IMR-90 (cell line): ENCODE data around the gene C14orf119. TPM values are rescaled to one million over a fixed set of nuclear protein-coding genes. Genes with fewer than 3 reads are reported as not detected.

Source experiments
- ATAC-seq: fragments of 200-7000 bp; cut with Tn5 transposase; 2 replicates; pipeline ENCODE4 v1.9.1; 2020; ENCODE audit warnings: low read depth, mild to moderate bottlenecking, moderate library complexity
- BruUV-seq: library from RNA; stranded (reverse); fragments of 400-500 nt; replicated peaks from 2 replicates; lab custom pipeline; 2021; lab: Mats Ljungman, UMichigan
- CTCF ChIA-PET: fragments of 300-600 bp; formaldehyde crosslinking; extraction: SDS; loops from one replicate; lab custom pipeline; 2021; ENCODE audit warnings: antibody characterized with exemption; lab: Yijun Ruan, JAX
- POLR2A ChIA-PET: fragments of 300-600 bp; sonication (Branson Sonifier 250); formaldehyde crosslinking; loops from one replicate; lab custom pipeline; 2022; ENCODE audit warnings: antibody characterized with exemption; ENCODE audit not compliant: unreplicated experiment; lab: Charles Lee
- DNase-seq: peaks from one replicate; pipeline ENCODE4 v3.0.0; 2013
- H2AFZ ChIP-seq: replicated peaks from 2 replicates; pipeline ENCODE3; 2013; ENCODE audit warnings: low read length, mild to moderate bottlenecking; ENCODE audit not compliant: poor library complexity
- H2AK5ac ChIP-seq: 2 replicates; pipeline ENCODE4 v1.6.1; 2013; ENCODE audit warnings: low read depth, low read length, inconsistent platforms
- H2AK9ac ChIP-seq: replicated peaks from 2 replicates; pipeline ENCODE3; 2013; ENCODE audit warnings: mild to moderate bottlenecking, low read depth, low read length, moderate library complexity; ENCODE audit not compliant: poor library complexity
- H2BK120ac ChIP-seq: 2 replicates; pipeline ENCODE4 v1.6.1; 2013; ENCODE audit warnings: low read depth, low read length, inconsistent platforms
- H2BK15ac ChIP-seq: 3 replicates; pipeline ENCODE4 v1.6.1; 2013; ENCODE audit warnings: low read depth, low read length, inconsistent platforms
- H2BK20ac ChIP-seq: 2 replicates; pipeline ENCODE4 v1.6.1; 2013; ENCODE audit warnings: low read depth, mild to moderate bottlenecking, inconsistent platforms, low read length, moderate library complexity
- H2BK5ac ChIP-seq: 2 replicates; pipeline ENCODE4 v1.6.1; 2013; ENCODE audit warnings: mild to moderate bottlenecking, low read depth, low read length, inconsistent platforms; ENCODE audit not compliant: poor library complexity, severe bottlenecking
- H3K14ac ChIP-seq: replicated peaks from 2 replicates; pipeline ENCODE4 v1.6.1; 2013; ENCODE audit warnings: low read depth, low read length, inconsistent platforms
- H3K18ac ChIP-seq: 2 replicates; pipeline ENCODE4 v1.6.1; 2013; ENCODE audit warnings: low read depth, low read length, control low read depth
- H3K23ac ChIP-seq: 2 replicates; pipeline ENCODE4 v1.6.1; 2013; ENCODE audit warnings: low read depth, low read length, inconsistent platforms
- H3K27ac ChIP-seq: 2 replicates; pipeline ENCODE4 v1.5.1; 2013; ENCODE audit warnings: mild to moderate bottlenecking, control low read depth, low read length; ENCODE audit not compliant: insufficient read depth
- H3K27me3 ChIP-seq: 2 replicates; pipeline ENCODE4 v1.6.1; 2013; ENCODE audit warnings: low read length; ENCODE audit not compliant: control insufficient read depth, insufficient read depth
- H3K36me3 ChIP-seq: 2 replicates; pipeline ENCODE4 v1.6.1; 2013; ENCODE audit warnings: low read length, mixed read lengths; ENCODE audit not compliant: control insufficient read depth, insufficient read depth
- H3K4ac ChIP-seq: 2 replicates; pipeline ENCODE4 v1.6.1; 2013; ENCODE audit warnings: low read depth, low read length, inconsistent platforms
- H3K4me1 ChIP-seq: 2 replicates; pipeline ENCODE4 v1.6.1; 2013; ENCODE audit warnings: low read length, mixed read lengths; ENCODE audit not compliant: control insufficient read depth, insufficient read depth
- H3K4me2 ChIP-seq: 2 replicates; pipeline ENCODE4 v1.6.1; 2013; ENCODE audit warnings: low read depth, mild to moderate bottlenecking, control low read depth, low read length, moderate library complexity
- H3K4me3 ChIP-seq: 2 replicates; pipeline ENCODE4 v1.5.1; 2013; ENCODE audit warnings: low read depth, mild to moderate bottlenecking, control low read depth, low read length, moderate library complexity; ENCODE audit not compliant: insufficient read depth
- H3K56ac ChIP-seq: 2 replicates; pipeline ENCODE4 v1.6.1; 2013; ENCODE audit warnings: low read length, inconsistent platforms; ENCODE audit not compliant: insufficient read depth; ENCODE audit errors: extremely low read depth
- H3K79me1 ChIP-seq, 2 experiments: 2 replicates each; pipeline ENCODE4 v1.6.1; 2013; ENCODE audit warnings: low read length in 2 of 2, inconsistent platforms in 1 of 2, low read depth in 1 of 2
- H3K9ac ChIP-seq: 2 replicates; pipeline ENCODE4 v1.6.1; 2013; ENCODE audit warnings: low read depth, low read length, control low read depth
- H3K9me1 ChIP-seq: 2 replicates; pipeline ENCODE4 v1.6.1; 2013; ENCODE audit warnings: low read length, inconsistent platforms; ENCODE audit not compliant: insufficient read depth
- H3K9me3 ChIP-seq: 2 replicates; pipeline ENCODE4 v1.6.1; 2013; ENCODE audit warnings: low read length; ENCODE audit not compliant: control insufficient read depth, insufficient read depth
- H4K20me1 ChIP-seq: 2 replicates; pipeline ENCODE4 v1.6.1; 2013; ENCODE audit warnings: low read length, inconsistent platforms; ENCODE audit not compliant: insufficient read depth
- H4K5ac ChIP-seq: 2 replicates; pipeline ENCODE4 v1.6.1; 2013; ENCODE audit warnings: mild to moderate bottlenecking, low read depth, low read length, control low read depth
- H4K8ac ChIP-seq, 2 experiments: 2 replicates each; pipeline ENCODE4 v1.6.1; 2013; ENCODE audit warnings: low read depth in 2 of 2, low read length in 2 of 2, control low read depth in 1 of 2, inconsistent platforms in 1 of 2
- H4K91ac ChIP-seq: 2 replicates; pipeline ENCODE4 v1.6.1; 2013; ENCODE audit warnings: low read depth, low read length, inconsistent platforms; ENCODE audit not compliant: insufficient read depth
- BHLHE40 ChIP-seq: fragments of 150-350 bp; IDR thresholded peaks from 2 replicates; pipeline ENCODE4 v1.6.1; 2016; ENCODE audit warnings: mild to moderate bottlenecking, low read depth, low read length
- CEBPB ChIP-seq: IDR thresholded peaks from 2 replicates; pipeline ENCODE4 v1.6.1; 2012; ENCODE audit warnings: low read depth, low read length, improper control_type of control experiment
- CHD1 ChIP-seq: IDR thresholded peaks from 2 replicates; pipeline ENCODE4 v1.6.1; 2012; ENCODE audit warnings: low read depth, low read length, improper control_type of control experiment
- ELK1 ChIP-seq: fragments of 150-350 bp; IDR thresholded peaks from 2 replicates; pipeline ENCODE4 v1.6.1; 2016; ENCODE audit warnings: low read depth, mild to moderate bottlenecking, low read length, moderate library complexity, borderline replicate concordance
- FOS ChIP-seq: fragments of 150-350 bp; IDR thresholded peaks from 2 replicates; pipeline ENCODE4 v1.6.1; 2016; ENCODE audit warnings: low read depth, low read length
- MAFK ChIP-seq: IDR thresholded peaks from 2 replicates; pipeline ENCODE4 v1.6.1; 2012; ENCODE audit warnings: low read depth, low read length, improper control_type of control experiment
- MAZ ChIP-seq: IDR thresholded peaks from 2 replicates; pipeline ENCODE4 v1.6.1; 2012; ENCODE audit warnings: low read depth, mild to moderate bottlenecking, low read length, improper control_type of control experiment, moderate library complexity, borderline replicate concordance
- MXI1 ChIP-seq: IDR thresholded peaks from 2 replicates; pipeline ENCODE4 v1.6.1; 2012; ENCODE audit warnings: low read depth, mild to moderate bottlenecking, low read length, moderate library complexity, borderline replicate concordance
- NFE2L2 ChIP-seq: fragments of 150-350 bp; IDR thresholded peaks from 2 replicates; pipeline ENCODE4 v1.6.1; 2016; ENCODE audit warnings: low read depth, mild to moderate bottlenecking, low read length
- POLR2A ChIP-seq: IDR thresholded peaks from 2 replicates; pipeline ENCODE4 v1.6.1; 2012; ENCODE audit warnings: mild to moderate bottlenecking, low read depth, low read length
- RAD21 ChIP-seq: IDR thresholded peaks from 2 replicates; pipeline ENCODE4 v1.6.1; 2012; ENCODE audit warnings: low read length, improper control_type of control experiment
- RCOR1 ChIP-seq: IDR thresholded peaks from 2 replicates; pipeline ENCODE4 v1.6.1; 2012; ENCODE audit warnings: mild to moderate bottlenecking, low read length, improper control_type of control experiment; ENCODE audit not compliant: insufficient replicate concordance
- RFX5 ChIP-seq: IDR thresholded peaks from 2 replicates; pipeline ENCODE4 v1.8.0; 2012; ENCODE audit warnings: low read depth, mild to moderate bottlenecking, low read length, moderate library complexity
- SMC3 ChIP-seq: fragments of 150-350 bp; IDR thresholded peaks from 2 replicates; pipeline ENCODE4 v1.6.1; 2016; ENCODE audit warnings: low read depth, mild to moderate bottlenecking, antibody characterized with exemption, low read length, moderate library complexity
- USF2 ChIP-seq: fragments of 150-350 bp; IDR thresholded peaks from 2 replicates; pipeline ENCODE4 v1.6.1; 2017; ENCODE audit warnings: mild to moderate bottlenecking, antibody characterized with exemption, low read length, low read depth
- WGBS, 2 experiments: methylation state at CpG; one replicate each; pipeline versions ENCODE4 v1.1.5 to v1.1.7; 2013; ENCODE audit warnings: missing lambda C conversion rate in 2 of 2; ENCODE audit not compliant: insufficient read length in 1 of 2; ENCODE audit errors: extremely low coverage in 2 of 2; 5-methylcytosine and 5-hydroxymethylcytosine counted together
- dilution Hi-C: fragments of 300-500 bp; cut with HindIII; formaldehyde crosslinking; loops from one replicate; pipeline ENCODE4 v1.14.3; 2018; ENCODE audit warnings: low sequenced_read_pairs; ENCODE audit not compliant: unreplicated experiment
- in situ Hi-C: fragments of 300-500 bp; cut with MboI; formaldehyde crosslinking; loops from 3 replicates; pipeline ENCODE4 v1.14.3; 2019; ENCODE audit warnings: low sequenced_read_pairs, inconsistent platforms, mixed read lengths
- intact Hi-C: fragments of 100-400 bp; cut with micrococcal nuclease; formaldehyde crosslinking; loops from 2 replicates; pipeline ENCODE4 v1.10.0; 2022
- polyA plus RNA-seq, 3 experiments: library from polyadenylated mRNA; depleted of rRNA; stranded (reverse); fragments of >200 nt; gene quantifications; 2 replicates each; pipeline ENCODE4 v1.2.3, GENCODE V29; 2012; ENCODE audit warnings: low replicate concordance in 1 of 3
- total RNA-seq: library from RNA; depleted of rRNA; stranded (reverse); fragments of >200 nt; gene quantifications from 2 replicates; pipeline ENCODE4 v1.2.3, GENCODE V29; 2012
- TF ChIP-seq, protein P1 (sequence below): conservative IDR thresholded peaks from 2 replicates; pipeline ENCODE4 v1.5.1; 2012; ENCODE audit warnings: mild to moderate bottlenecking, low read depth, low read length, improper control_type of control experiment

The C14orf119 gene
- total and polyA plus RNA-seq, 2 of the 4 experiments (the other 2 are of a cell fraction) = 74.0 to 83.7 TPM

DNA sequence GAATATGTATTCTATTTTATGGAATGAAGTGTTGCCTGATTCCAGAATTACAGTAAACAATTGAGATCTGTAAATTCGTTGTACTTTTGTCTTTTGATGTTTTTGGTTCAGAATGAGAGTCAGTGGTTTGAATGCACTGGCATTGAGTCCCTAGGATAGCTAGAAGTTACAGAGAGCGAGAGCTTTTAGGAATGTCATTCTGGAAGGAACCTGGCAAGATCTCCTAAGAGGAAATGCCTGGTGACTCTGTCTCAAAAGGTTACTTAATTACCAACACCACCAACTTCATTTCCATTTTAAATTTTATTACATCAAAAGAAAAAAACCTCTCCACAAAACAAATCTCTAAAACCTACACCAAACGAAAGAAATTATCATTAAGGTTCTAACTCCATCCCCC is 29.7 kb downstream of the C14orf119 start:
- POLR2A ChIA-PET = no interaction called here
- no peak overlapping the region for H4K8ac ChIP-seq
- no peaks in the 10 kb centered on the region for H3K9me3 ChIP-seq
- dilution Hi-C loops (no loop called here), in situ Hi-C loops (loop anchor here (5.0 kb wide), 1 partner anchor 57 kb away; the partner anchor contains the start of gene SLC7A8), intact Hi-C loops (no loop called here)
- H2BK15ac ChIP-seq = no peak overlapping the region
- no peak overlapping the region for H3K4me2 ChIP-seq
- no peak overlapping the region for H2BK20ac ChIP-seq
- H3K27me3 ChIP-seq = peaks cover 19% of the 10 kb centered on the region
- H3K23ac ChIP-seq = no peak overlapping the region
- no peak overlapping the region for H2BK120ac ChIP-seq
- H2AK9ac ChIP-seq = no peak overlapping the region
- no peaks in the 10 kb centered on the region for H4K20me1 ChIP-seq
- no peak overlapping the region for H3K18ac ChIP-seq
- H3K4me3 ChIP-seq = no peak overlapping the region
- no peak overlapping the region for H2AK5ac ChIP-seq
- no peak overlapping the region for H2AFZ ChIP-seq
- no peak overlapping the region for H3K4ac ChIP-seq
- no peak overlapping the region for H4K91ac ChIP-seq
- H3K4me1 ChIP-seq = 0 out of 2 replicates have a peak, but pooled peaks cover 3% of the 10 kb centered on the region
- no peak overlapping the region for H2BK5ac ChIP-seq
- H3K14ac ChIP-seq = no peak overlapping the region
- TF ChIP-seq MAZ (no peak), MAFK (no peak), FOS (no peak), SMC3 (no peak), MXI1 (no peak), RAD21 (no peak), NFE2L2 (no peak), BHLHE40 (no peak), RCOR1 (no peak), CHD1 (no peak), ELK1 (no peak), POLR2A (no peak), USF2 (no peak), CEBPB (no peak), RFX5 (no peak)
- TF ChIP-seq, protein P1, sequence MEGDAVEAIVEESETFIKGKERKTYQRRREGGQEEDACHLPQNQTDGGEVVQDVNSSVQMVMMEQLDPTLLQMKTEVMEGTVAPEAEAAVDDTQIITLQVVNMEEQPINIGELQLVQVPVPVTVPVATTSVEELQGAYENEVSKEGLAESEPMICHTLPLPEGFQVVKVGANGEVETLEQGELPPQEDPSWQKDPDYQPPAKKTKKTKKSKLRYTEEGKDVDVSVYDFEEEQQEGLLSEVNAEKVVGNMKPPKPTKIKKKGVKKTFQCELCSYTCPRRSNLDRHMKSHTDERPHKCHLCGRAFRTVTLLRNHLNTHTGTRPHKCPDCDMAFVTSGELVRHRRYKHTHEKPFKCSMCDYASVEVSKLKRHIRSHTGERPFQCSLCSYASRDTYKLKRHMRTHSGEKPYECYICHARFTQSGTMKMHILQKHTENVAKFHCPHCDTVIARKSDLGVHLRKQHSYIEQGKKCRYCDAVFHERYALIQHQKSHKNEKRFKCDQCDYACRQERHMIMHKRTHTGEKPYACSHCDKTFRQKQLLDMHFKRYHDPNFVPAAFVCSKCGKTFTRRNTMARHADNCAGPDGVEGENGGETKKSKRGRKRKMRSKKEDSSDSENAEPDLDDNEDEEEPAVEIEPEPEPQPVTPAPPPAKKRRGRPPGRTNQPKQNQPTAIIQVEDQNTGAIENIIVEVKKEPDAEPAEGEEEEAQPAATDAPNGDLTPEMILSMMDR = no peak
- H3K9me1 ChIP-seq = no peaks in the 10 kb centered on the region
- H4K5ac ChIP-seq = no peak overlapping the region
- no TSS peak for BruUV-seq
- no peaks in the 10 kb centered on the region for H3K79me1 ChIP-seq
- DNase-seq (no peak), ATAC-seq (no peak)
- H3K9ac ChIP-seq = no peak overlapping the region
- 100% methylated on average over 1 of the region's 3 CpGs; no CpG with 5 or more reads in 1 of the 2 experiments for WGBS, 2 experiments
- CTCF ChIA-PET = interaction anchor here (0.9 kb wide), 2 partner anchors 59 to 62 kb away, joined by 3 to 4 read pairs; partner anchors contain the start of gene SLC7A8
- H3K56ac ChIP-seq = no peak overlapping the region
- H3K36me3 ChIP-seq = no peaks in the 10 kb centered on the region
- no peak overlapping the region for H3K27ac ChIP-seq
